Loucy (cell line): ENCODE results near the gene CAMK2D.
A peak's percentile ranks its signal among the peaks of the same experiment; 100 is the strongest.

Experiments used
- H2AFZ ChIP-seq: fragments of 200-600 bp; sonication (generic); 2 replicates; pipeline ENCODE4 v1.6.0; 2016; ENCODE audit warnings: antibody characterized with exemption, mild to moderate bottlenecking, low read length, moderate library complexity
- H3F3A ChIP-seq: fragments of 200-600 bp; 2 replicates; pipeline ENCODE4 v1.6.0; 2016; ENCODE audit warnings: antibody characterized with exemption, low read depth, mild to moderate bottlenecking
- H3K27me3 ChIP-seq: fragments of 200-600 bp; sonication (generic); 2 replicates; pipeline ENCODE4 v1.6.1; 2014; ENCODE audit warnings: low read length, mild to moderate bottlenecking; ENCODE audit not compliant: insufficient read depth, poor library complexity, severe bottlenecking
- H3K36me3 ChIP-seq: fragments of 200-600 bp; sonication (generic); 2 replicates; pipeline ENCODE4 v1.6.1; 2016; ENCODE audit warnings: low read length; ENCODE audit not compliant: insufficient read depth
- H3K4me1 ChIP-seq: fragments of 200-600 bp; sonication (generic); 2 replicates; pipeline ENCODE4 v1.5.1; 2014; ENCODE audit warnings: low read length, mild to moderate bottlenecking; ENCODE audit not compliant: insufficient read depth, poor library complexity, severe bottlenecking
- H3K4me2 ChIP-seq: fragments of 200-600 bp; sonication (generic); 2 replicates; pipeline ENCODE4 v1.6.0; 2014; ENCODE audit warnings: antibody characterized with exemption, low read length, low read depth, mild to moderate bottlenecking; ENCODE audit not compliant: poor library complexity, severe bottlenecking
- H3K4me3 ChIP-seq: fragments of 200-600 bp; sonication (generic); 2 replicates; pipeline ENCODE4 v1.5.1; 2014; ENCODE audit warnings: low read length, mild to moderate bottlenecking, mixed read lengths; ENCODE audit not compliant: poor library complexity, severe bottlenecking
- H3K79me2 ChIP-seq: fragments of 200-600 bp; sonication (generic); 2 replicates; pipeline ENCODE4 v1.6.1; 2014; ENCODE audit warnings: low read length; ENCODE audit not compliant: insufficient read depth
- H3K9ac ChIP-seq: fragments of 200-600 bp; sonication (generic); 2 replicates; pipeline ENCODE4 v1.6.0; 2014; ENCODE audit warnings: mild to moderate bottlenecking, low read depth, low read length, moderate library complexity; ENCODE audit not compliant: poor library complexity, severe bottlenecking
- H3K9me2 ChIP-seq: fragments of 200-600 bp; sonication (generic); replicated peaks from 2 replicates; pipeline ENCODE4 v1.6.1; 2016; ENCODE audit warnings: low read depth, low read length, mixed read lengths
- H3K9me3 ChIP-seq: fragments of 200-600 bp; sonication (generic); 2 replicates; pipeline ENCODE4 v1.6.1; 2014; ENCODE audit warnings: mild to moderate bottlenecking, antibody characterized with exemption, low read length, low read depth; ENCODE audit not compliant: insufficient read depth
- H4K20me1 ChIP-seq: fragments of 200-600 bp; sonication (generic); 2 replicates; pipeline ENCODE4 v1.6.0; 2014; ENCODE audit warnings: antibody characterized with exemption, low read length, mild to moderate bottlenecking; ENCODE audit not compliant: insufficient read depth, poor library complexity, severe bottlenecking
- EZH2phosphoT487 ChIP-seq: fragments of 200-600 bp; IDR thresholded peaks from 2 replicates; pipeline ENCODE4 v1.6.1; 2018; ENCODE audit warnings: antibody characterized with exemption, mild to moderate bottlenecking, moderate library complexity, borderline replicate concordance
- TF ChIP-seq, protein P1 (sequence below): fragments of 200-600 bp; sonication (generic); conservative IDR thresholded peaks from 2 replicates; pipeline ENCODE4 v1.5.1; 2014; ENCODE audit warnings: mild to moderate bottlenecking, antibody characterized with exemption, low read length

Gene CAMK2D

DNA sequence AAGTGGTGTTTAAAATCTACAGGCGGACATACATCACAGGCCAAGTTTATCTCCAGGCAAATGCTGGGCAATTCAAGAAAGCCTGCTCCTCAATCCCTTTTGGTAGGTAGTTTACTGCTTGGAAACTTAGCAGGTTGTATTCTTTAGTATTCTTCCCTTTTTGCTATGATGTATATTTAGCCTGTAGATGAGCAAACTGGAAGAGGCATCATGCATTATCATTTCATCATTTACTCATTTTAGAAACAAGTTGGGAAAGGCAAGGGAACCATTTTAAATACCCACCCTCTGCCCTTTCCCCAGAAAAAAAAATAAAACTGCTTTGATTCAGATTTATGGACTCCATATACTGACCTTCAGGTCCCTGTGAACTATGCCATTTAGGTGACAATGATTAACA, 213.2 kb downstream of the CAMK2D start:
- Histone ChIP-seq H3K4me2 (no peak overlapping the region), H3K79me2 (no peaks in the 10 kb centered on the region), H3K36me3 (peaks cover 10% of the 10 kb centered on the region; the same call in 1 of the 2 replicates), H3F3A (no peaks in the 10 kb centered on the region), H3K9me2 (no peaks in the 10 kb centered on the region), H3K9me3 (no peaks in the 10 kb centered on the region), H2AFZ (no peak overlapping the region), H4K20me1 (no peaks in the 10 kb centered on the region), H3K4me1 (peaks cover 11% of the 10 kb centered on the region), H3K27me3 (no peaks in the 10 kb centered on the region), H3K9ac (no peak overlapping the region), H3K4me3 (no peak overlapping the region)
- no peak for TF ChIP-seq EZH2phosphoT487
- TF ChIP-seq, protein P1, sequence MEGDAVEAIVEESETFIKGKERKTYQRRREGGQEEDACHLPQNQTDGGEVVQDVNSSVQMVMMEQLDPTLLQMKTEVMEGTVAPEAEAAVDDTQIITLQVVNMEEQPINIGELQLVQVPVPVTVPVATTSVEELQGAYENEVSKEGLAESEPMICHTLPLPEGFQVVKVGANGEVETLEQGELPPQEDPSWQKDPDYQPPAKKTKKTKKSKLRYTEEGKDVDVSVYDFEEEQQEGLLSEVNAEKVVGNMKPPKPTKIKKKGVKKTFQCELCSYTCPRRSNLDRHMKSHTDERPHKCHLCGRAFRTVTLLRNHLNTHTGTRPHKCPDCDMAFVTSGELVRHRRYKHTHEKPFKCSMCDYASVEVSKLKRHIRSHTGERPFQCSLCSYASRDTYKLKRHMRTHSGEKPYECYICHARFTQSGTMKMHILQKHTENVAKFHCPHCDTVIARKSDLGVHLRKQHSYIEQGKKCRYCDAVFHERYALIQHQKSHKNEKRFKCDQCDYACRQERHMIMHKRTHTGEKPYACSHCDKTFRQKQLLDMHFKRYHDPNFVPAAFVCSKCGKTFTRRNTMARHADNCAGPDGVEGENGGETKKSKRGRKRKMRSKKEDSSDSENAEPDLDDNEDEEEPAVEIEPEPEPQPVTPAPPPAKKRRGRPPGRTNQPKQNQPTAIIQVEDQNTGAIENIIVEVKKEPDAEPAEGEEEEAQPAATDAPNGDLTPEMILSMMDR, result no peak

DNA sequence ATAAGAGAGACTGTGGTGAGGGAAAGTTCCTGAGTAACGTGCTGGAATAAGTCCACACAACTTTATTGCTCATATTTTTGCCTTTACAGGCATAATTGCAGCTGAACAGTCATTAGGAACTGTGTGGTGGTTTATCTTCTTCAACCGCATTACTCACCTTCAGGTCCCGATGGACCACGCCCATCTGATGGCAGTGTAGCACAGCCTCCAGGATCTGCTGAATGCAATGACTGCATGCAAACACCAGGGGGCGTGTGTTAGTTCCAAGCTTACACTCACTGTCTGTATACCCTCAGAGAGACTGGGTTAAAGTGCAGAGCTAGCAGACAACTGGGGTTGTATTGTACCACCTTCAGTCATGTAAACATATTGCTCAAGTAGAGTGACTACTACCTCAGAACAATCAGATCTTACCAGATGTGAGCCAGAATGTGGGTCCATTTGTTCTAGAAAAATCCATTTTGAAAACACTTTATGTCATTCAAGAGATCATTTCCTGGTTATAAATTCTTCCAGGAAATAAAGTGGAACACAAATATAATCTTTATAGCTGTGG, 214.0 kb downstream of the CAMK2D start:
- Histone ChIP-seq H3K79me2 (no peaks in the 10 kb centered on the region), H4K20me1 (no peaks in the 10 kb centered on the region), H3K27me3 (no peaks in the 10 kb centered on the region), H3K4me3 (no peak overlapping the region), H3F3A (no peaks in the 10 kb centered on the region), H3K9ac (no peak overlapping the region), H3K4me1 (peaks cover 11% of the 10 kb centered on the region), H3K9me2 (no peaks in the 10 kb centered on the region), H2AFZ (no peak overlapping the region), H3K4me2 (peak overlapping the region; percentile 36), H3K36me3 (peaks cover 10% of the 10 kb centered on the region; the same call in 1 of the 2 replicates), H3K9me3 (no peaks in the 10 kb centered on the region)
- TF ChIP-seq EZH2phosphoT487, result no peak
- TF ChIP-seq, protein P1, result peak; percentile 98

DNA sequence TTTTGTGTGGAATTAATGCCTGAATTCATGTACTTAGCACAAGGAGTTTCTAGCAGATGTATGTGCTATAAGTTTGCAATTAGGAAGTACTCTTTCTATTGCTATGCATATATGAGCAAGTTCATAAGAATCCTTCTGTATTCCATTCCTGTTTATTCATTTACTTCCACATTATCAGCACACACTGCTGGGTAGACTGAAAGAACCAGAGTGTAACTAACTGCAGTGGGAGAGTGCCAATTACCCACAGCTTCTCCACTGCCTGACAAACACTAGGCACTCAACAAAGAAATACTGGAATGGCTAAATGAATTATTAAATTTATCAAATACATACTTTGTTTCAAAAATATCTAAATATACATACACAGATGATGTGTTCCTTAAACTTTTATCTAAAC, 219.6 kb downstream of the CAMK2D start:
- no peaks in the 10 kb centered on the region for H3K79me2 ChIP-seq
- H3K4me1 ChIP-seq, result no peaks in the 10 kb centered on the region
- H3K4me2 ChIP-seq, result no peak overlapping the region
- H3K9me2 ChIP-seq, result no peaks in the 10 kb centered on the region
- no peak overlapping the region for H2AFZ ChIP-seq
- no peaks in the 10 kb centered on the region for H3K9me3 ChIP-seq
- H3K27me3 ChIP-seq, result no peaks in the 10 kb centered on the region
- TF ChIP-seq, protein P1, result no peak
- no peak for TF ChIP-seq EZH2phosphoT487
- H3F3A ChIP-seq, result no peaks in the 10 kb centered on the region
- H4K20me1 ChIP-seq, result no peaks in the 10 kb centered on the region
- H3K36me3 ChIP-seq, result no peaks in the 10 kb centered on the region
- no peak overlapping the region for H3K4me3 ChIP-seq
- H3K9ac ChIP-seq, result no peak overlapping the region
